Uterus (tissue), 4 donors: ENCODE measurements around the gene MANEA. TPM values are rescaled to one million over a fixed set of nuclear protein-coding genes. Genes with fewer than 3 reads are reported as not detected.

Experiments used
- DNase-seq, 2 donors: peaks; one replicate each; pipeline ENCODE4 v3.0.0-alpha.2; 2019 to 2020
- H3K27ac ChIP-seq, 2 donors: fragments of 200-600 bp; sonication (generic); 1 replicate in 1 of 2; 2 replicates in 1 of 2; pipeline ENCODE4 v1.5.1; 2016 to 2018
- H3K27me3 ChIP-seq, 2 donors: fragments of 200-600 bp; sonication (generic); one replicate each; pipeline ENCODE4 v1.5.1; 2018 to 2019; ENCODE audit warnings: control low read depth in 1 of 2
- H3K36me3 ChIP-seq, 2 donors: fragments of 200-600 bp; sonication (generic); one replicate each; pipeline ENCODE4 v1.5.1; 2019; ENCODE audit warnings: control low read depth in 1 of 2
- H3K4me1 ChIP-seq, 2 donors: fragments of 200-600 bp; sonication (generic); one replicate each; pipeline ENCODE4 v1.5.1; 2018 to 2019; ENCODE audit warnings: control low read depth in 1 of 2
- H3K4me3 ChIP-seq, 2 donors: fragments of 200-600 bp; sonication (generic); 1 replicate in 1 of 2; 2 replicates in 1 of 2; pipeline ENCODE4 v1.5.1; 2018 to 2019; ENCODE audit warnings: mild to moderate bottlenecking in 1 of 2
- H3K9me3 ChIP-seq, 2 donors: fragments of 200-600 bp; sonication (generic); one replicate each; pipeline ENCODE4 v1.5.1; 2019; ENCODE audit warnings: control low read depth in 1 of 2
- CTCF ChIP-seq, 4 experiments: fragments of 200-600 bp in 2 of 4; fragments of 450-650 bp in 2 of 4; sonication (generic) in 2 of 4; IDR thresholded peaks; one replicate each; pipeline ENCODE4 v1.5.1; 2016 to 2019; ENCODE audit warnings: antibody characterized with exemption in 4 of 4, mild to moderate bottlenecking in 2 of 4, moderate library complexity in 1 of 4
- POLR2A ChIP-seq, 2 donors: fragments of 450-650 bp; IDR thresholded peaks; one replicate each; pipeline ENCODE4 v1.6.1; 2016; ENCODE audit warnings: antibody characterized with exemption in 2 of 2, mild to moderate bottlenecking in 1 of 2, moderate library complexity in 1 of 2
- intact Hi-C: fragments of 100-400 bp; cut with DNase I; formaldehyde crosslinking; loops from one replicate; pipeline ENCODE4 v1.15.1; 2023; ENCODE audit warnings: low total_unique reads
- total RNA-seq, 4 donors: library from RNA; depleted of rRNA in 3 of 4; stranded (reverse); fragments of >200 nt in 3 of 4; gene quantifications; one replicate each; pipeline versions ENCODE4 v1.1.0 to v1.2.4, GENCODE V29; 2014 to 2023
- donor health status: DM: yes; HTN: yes; CAD: no.

MANEA gene
- total RNA-seq, 4 donors from 2014 or later: 7.4 to 30.5 (median 10.7) TPM

GRCh38 chr6:95572098-95572497, 5.2 kb upstream of the MANEA start:
- Histone ChIP-seq H3K27me3 (no peaks in the 10 kb centered on the region), H3K36me3 (no peaks in the 10 kb centered on the region), H3K4me3 (no peak overlapping the region), H3K27ac (no peak overlapping the region), H3K4me1 (no peaks in the 10 kb centered on the region), H3K9me3 (no peaks in the 10 kb centered on the region)
- no peak for TF ChIP-seq CTCF (IDR thresholded peaks at IDR 0.05)
- no peak for TF ChIP-seq POLR2A (IDR thresholded peaks at IDR 0.05)
- intact Hi-C loops: no loop called here
- no peak for DNase-seq

GRCh38 chr6:95574811-95575210, 2.5 kb upstream of the MANEA start:
- Histone ChIP-seq H3K9me3 (no peaks in the 10 kb centered on the region), H3K36me3 (no peaks in the 10 kb centered on the region), H3K4me3 (no peak overlapping the region), H3K27ac (no peak overlapping the region), H3K4me1 (no peaks in the 10 kb centered on the region), H3K27me3 (no peaks in the 10 kb centered on the region)
- TF ChIP-seq POLR2A (IDR thresholded peaks at IDR 0.05): no peak
- no peak for TF ChIP-seq CTCF (IDR thresholded peaks at IDR 0.05)
- intact Hi-C loops: no loop called here
- no peak for DNase-seq

- Histone ChIP-seq H3K36me3 (no peaks in the 10 kb centered on the region), H3K27me3 (no peaks in the 10 kb centered on the region), H3K4me3 (peak overlapping the region; percentile 62 to 76), H3K4me1 (no peaks in the 10 kb centered on the region), H3K27ac (peak overlapping the region; percentile 89 to 95), H3K9me3 (no peaks in the 10 kb centered on the region)
- intact Hi-C loops: no loop called here
- no peak for DNase-seq
- TF ChIP-seq CTCF (IDR thresholded peaks at IDR 0.05) (no peak), POLR2A (IDR thresholded peaks at IDR 0.05) (no peak)
These were observed 927 bp upstream of the MANEA start for GRCh38 chr6:95576218-95576997.

GRCh38 chr6:95576998-95577303, 384 bp upstream of the MANEA start:
- Histone ChIP-seq H3K27me3 (no peaks in the 10 kb centered on the region), H3K9me3 (no peaks in the 10 kb centered on the region), H3K4me1 (no peaks in the 10 kb centered on the region), H3K4me3 (peak overlapping the region; percentile 62 to 76), H3K36me3 (no peaks in the 10 kb centered on the region), H3K27ac (peak overlapping the region; percentile 89 to 95)
- TF ChIP-seq POLR2A (IDR thresholded peaks at IDR 0.05) (no peak), CTCF (IDR thresholded peaks at IDR 0.05) (no peak)
- intact Hi-C loops: no loop called here
- no peak for DNase-seq

GRCh38 chr6:95578106-95578410, 723 bp downstream of the MANEA start:
- intact Hi-C loops: no loop called here
- Histone ChIP-seq H3K4me1 (no peaks in the 10 kb centered on the region), H3K27me3 (no peaks in the 10 kb centered on the region), H3K27ac (peak overlapping the region; percentile 89 to 95), H3K36me3 (no peaks in the 10 kb centered on the region), H3K4me3 (peak overlapping the region; percentile 62 to 76), H3K9me3 (no peaks in the 10 kb centered on the region)
- no peak for TF ChIP-seq POLR2A (IDR thresholded peaks at IDR 0.05)
- TF ChIP-seq CTCF (IDR thresholded peaks at IDR 0.05): no peak
- DNase-seq: no peak
